IMR-90 (cell line): ENCODE data around the gene CYB5RL. TPM values are rescaled to one million over a fixed set of nuclear protein-coding genes. Genes with fewer than 3 reads are reported as not detected.

Experiments
- ATAC-seq: fragments of 200-7000 bp; cut with Tn5 transposase; 2 replicates; pipeline ENCODE4 v1.9.1; 2020; ENCODE audit warnings: low read depth, mild to moderate bottlenecking, moderate library complexity
- BruUV-seq: library from RNA; stranded (reverse); fragments of 400-500 nt; replicated peaks from 2 replicates; lab custom pipeline; 2021; lab: Mats Ljungman, UMichigan
- CTCF ChIA-PET: fragments of 300-600 bp; formaldehyde crosslinking; extraction: SDS; loops from one replicate; lab custom pipeline; 2021; ENCODE audit warnings: antibody characterized with exemption; lab: Yijun Ruan, JAX
- POLR2A ChIA-PET: fragments of 300-600 bp; sonication (Branson Sonifier 250); formaldehyde crosslinking; loops from one replicate; lab custom pipeline; 2022; ENCODE audit warnings: antibody characterized with exemption; ENCODE audit not compliant: unreplicated experiment; lab: Charles Lee
- DNase-seq: peaks from one replicate; pipeline ENCODE4 v3.0.0; 2013
- H2AFZ ChIP-seq: replicated peaks from 2 replicates; pipeline ENCODE3; 2013; ENCODE audit warnings: low read length, mild to moderate bottlenecking; ENCODE audit not compliant: poor library complexity
- H2AK5ac ChIP-seq: 2 replicates; pipeline ENCODE4 v1.6.1; 2013; ENCODE audit warnings: low read depth, low read length, inconsistent platforms
- H2AK9ac ChIP-seq: replicated peaks from 2 replicates; pipeline ENCODE3; 2013; ENCODE audit warnings: mild to moderate bottlenecking, low read depth, low read length, moderate library complexity; ENCODE audit not compliant: poor library complexity
- H2BK120ac ChIP-seq: 2 replicates; pipeline ENCODE4 v1.6.1; 2013; ENCODE audit warnings: low read depth, low read length, inconsistent platforms
- H2BK15ac ChIP-seq: 3 replicates; pipeline ENCODE4 v1.6.1; 2013; ENCODE audit warnings: low read depth, low read length, inconsistent platforms
- H2BK20ac ChIP-seq: 2 replicates; pipeline ENCODE4 v1.6.1; 2013; ENCODE audit warnings: low read depth, mild to moderate bottlenecking, inconsistent platforms, low read length, moderate library complexity
- H2BK5ac ChIP-seq: 2 replicates; pipeline ENCODE4 v1.6.1; 2013; ENCODE audit warnings: mild to moderate bottlenecking, low read depth, low read length, inconsistent platforms; ENCODE audit not compliant: poor library complexity, severe bottlenecking
- H3K14ac ChIP-seq: replicated peaks from 2 replicates; pipeline ENCODE4 v1.6.1; 2013; ENCODE audit warnings: low read depth, low read length, inconsistent platforms
- H3K18ac ChIP-seq: 2 replicates; pipeline ENCODE4 v1.6.1; 2013; ENCODE audit warnings: low read depth, low read length, control low read depth
- H3K23ac ChIP-seq: 2 replicates; pipeline ENCODE4 v1.6.1; 2013; ENCODE audit warnings: low read depth, low read length, inconsistent platforms
- H3K27ac ChIP-seq: 2 replicates; pipeline ENCODE4 v1.5.1; 2013; ENCODE audit warnings: mild to moderate bottlenecking, control low read depth, low read length; ENCODE audit not compliant: insufficient read depth
- H3K27me3 ChIP-seq: 2 replicates; pipeline ENCODE4 v1.6.1; 2013; ENCODE audit warnings: low read length; ENCODE audit not compliant: control insufficient read depth, insufficient read depth
- H3K36me3 ChIP-seq: 2 replicates; pipeline ENCODE4 v1.6.1; 2013; ENCODE audit warnings: low read length, mixed read lengths; ENCODE audit not compliant: control insufficient read depth, insufficient read depth
- H3K4ac ChIP-seq: 2 replicates; pipeline ENCODE4 v1.6.1; 2013; ENCODE audit warnings: low read depth, low read length, inconsistent platforms
- H3K4me1 ChIP-seq: 2 replicates; pipeline ENCODE4 v1.6.1; 2013; ENCODE audit warnings: low read length, mixed read lengths; ENCODE audit not compliant: control insufficient read depth, insufficient read depth
- H3K4me2 ChIP-seq: 2 replicates; pipeline ENCODE4 v1.6.1; 2013; ENCODE audit warnings: low read depth, mild to moderate bottlenecking, control low read depth, low read length, moderate library complexity
- H3K4me3 ChIP-seq: 2 replicates; pipeline ENCODE4 v1.5.1; 2013; ENCODE audit warnings: low read depth, mild to moderate bottlenecking, control low read depth, low read length, moderate library complexity; ENCODE audit not compliant: insufficient read depth
- H3K56ac ChIP-seq: 2 replicates; pipeline ENCODE4 v1.6.1; 2013; ENCODE audit warnings: low read length, inconsistent platforms; ENCODE audit not compliant: insufficient read depth; ENCODE audit errors: extremely low read depth
- H3K79me1 ChIP-seq, 2 experiments: 2 replicates each; pipeline ENCODE4 v1.6.1; 2013; ENCODE audit warnings: low read length in 2 of 2, inconsistent platforms in 1 of 2, low read depth in 1 of 2
- H3K9ac ChIP-seq: 2 replicates; pipeline ENCODE4 v1.6.1; 2013; ENCODE audit warnings: low read depth, low read length, control low read depth
- H3K9me1 ChIP-seq: 2 replicates; pipeline ENCODE4 v1.6.1; 2013; ENCODE audit warnings: low read length, inconsistent platforms; ENCODE audit not compliant: insufficient read depth
- H3K9me3 ChIP-seq: 2 replicates; pipeline ENCODE4 v1.6.1; 2013; ENCODE audit warnings: low read length; ENCODE audit not compliant: control insufficient read depth, insufficient read depth
- H4K20me1 ChIP-seq: 2 replicates; pipeline ENCODE4 v1.6.1; 2013; ENCODE audit warnings: low read length, inconsistent platforms; ENCODE audit not compliant: insufficient read depth
- H4K5ac ChIP-seq: 2 replicates; pipeline ENCODE4 v1.6.1; 2013; ENCODE audit warnings: mild to moderate bottlenecking, low read depth, low read length, control low read depth
- H4K8ac ChIP-seq, 2 experiments: 2 replicates each; pipeline ENCODE4 v1.6.1; 2013; ENCODE audit warnings: low read depth in 2 of 2, low read length in 2 of 2, control low read depth in 1 of 2, inconsistent platforms in 1 of 2
- H4K91ac ChIP-seq: 2 replicates; pipeline ENCODE4 v1.6.1; 2013; ENCODE audit warnings: low read depth, low read length, inconsistent platforms; ENCODE audit not compliant: insufficient read depth
- CEBPB ChIP-seq: IDR thresholded peaks from 2 replicates; pipeline ENCODE4 v1.6.1; 2012; ENCODE audit warnings: low read depth, low read length, improper control_type of control experiment
- CHD1 ChIP-seq: IDR thresholded peaks from 2 replicates; pipeline ENCODE4 v1.6.1; 2012; ENCODE audit warnings: low read depth, low read length, improper control_type of control experiment
- FOS ChIP-seq: fragments of 150-350 bp; IDR thresholded peaks from 2 replicates; pipeline ENCODE4 v1.6.1; 2016; ENCODE audit warnings: low read depth, low read length
- MXI1 ChIP-seq: IDR thresholded peaks from 2 replicates; pipeline ENCODE4 v1.6.1; 2012; ENCODE audit warnings: low read depth, mild to moderate bottlenecking, low read length, moderate library complexity, borderline replicate concordance
- NFE2L2 ChIP-seq: fragments of 150-350 bp; IDR thresholded peaks from 2 replicates; pipeline ENCODE4 v1.6.1; 2016; ENCODE audit warnings: low read depth, mild to moderate bottlenecking, low read length
- POLR2A ChIP-seq: IDR thresholded peaks from 2 replicates; pipeline ENCODE4 v1.6.1; 2012; ENCODE audit warnings: mild to moderate bottlenecking, low read depth, low read length
- RCOR1 ChIP-seq: IDR thresholded peaks from 2 replicates; pipeline ENCODE4 v1.6.1; 2012; ENCODE audit warnings: mild to moderate bottlenecking, low read length, improper control_type of control experiment; ENCODE audit not compliant: insufficient replicate concordance
- RFX5 ChIP-seq: IDR thresholded peaks from 2 replicates; pipeline ENCODE4 v1.8.0; 2012; ENCODE audit warnings: low read depth, mild to moderate bottlenecking, low read length, moderate library complexity
- SMC3 ChIP-seq: fragments of 150-350 bp; IDR thresholded peaks from 2 replicates; pipeline ENCODE4 v1.6.1; 2016; ENCODE audit warnings: low read depth, mild to moderate bottlenecking, antibody characterized with exemption, low read length, moderate library complexity
- WGBS, 2 experiments: methylation state at CpG; one replicate each; pipeline versions ENCODE4 v1.1.5 to v1.1.7; 2013; ENCODE audit warnings: missing lambda C conversion rate in 2 of 2; ENCODE audit not compliant: insufficient read length in 1 of 2; ENCODE audit errors: extremely low coverage in 2 of 2; 5-methylcytosine and 5-hydroxymethylcytosine counted together
- dilution Hi-C: fragments of 300-500 bp; cut with HindIII; formaldehyde crosslinking; loops from one replicate; pipeline ENCODE4 v1.14.3; 2018; ENCODE audit warnings: low sequenced_read_pairs; ENCODE audit not compliant: unreplicated experiment
- in situ Hi-C: fragments of 300-500 bp; cut with MboI; formaldehyde crosslinking; loops from 3 replicates; pipeline ENCODE4 v1.14.3; 2019; ENCODE audit warnings: low sequenced_read_pairs, inconsistent platforms, mixed read lengths
- intact Hi-C: fragments of 100-400 bp; cut with micrococcal nuclease; formaldehyde crosslinking; loops from 2 replicates; pipeline ENCODE4 v1.10.0; 2022
- polyA plus RNA-seq, 3 experiments: library from polyadenylated mRNA; depleted of rRNA; stranded (reverse); fragments of >200 nt; gene quantifications; 2 replicates each; pipeline ENCODE4 v1.2.3, GENCODE V29; 2012; ENCODE audit warnings: low replicate concordance in 1 of 3
- total RNA-seq: library from RNA; depleted of rRNA; stranded (reverse); fragments of >200 nt; gene quantifications from 2 replicates; pipeline ENCODE4 v1.2.3, GENCODE V29; 2012
- TF ChIP-seq, protein P1 (sequence below): conservative IDR thresholded peaks from 2 replicates; pipeline ENCODE4 v1.5.1; 2012; ENCODE audit warnings: mild to moderate bottlenecking, low read depth, low read length, improper control_type of control experiment
- TF ChIP-seq, protein P2 (sequence below): fragments of 150-350 bp; IDR thresholded peaks from 2 replicates; pipeline ENCODE4 v1.6.1; 2017; ENCODE audit warnings: mild to moderate bottlenecking, antibody characterized with exemption, low read length, low read depth
- TF ChIP-seq, protein P3 (sequence below): fragments of 150-350 bp; IDR thresholded peaks from 2 replicates; pipeline ENCODE4 v1.6.1; 2016; ENCODE audit warnings: low read depth, mild to moderate bottlenecking, low read length, moderate library complexity, borderline replicate concordance

Gene CYB5RL
- total and polyA plus RNA-seq, 2 of the 4 experiments (the other 2 are of a cell fraction), result 3.8 to 4.3 TPM

DNA sequence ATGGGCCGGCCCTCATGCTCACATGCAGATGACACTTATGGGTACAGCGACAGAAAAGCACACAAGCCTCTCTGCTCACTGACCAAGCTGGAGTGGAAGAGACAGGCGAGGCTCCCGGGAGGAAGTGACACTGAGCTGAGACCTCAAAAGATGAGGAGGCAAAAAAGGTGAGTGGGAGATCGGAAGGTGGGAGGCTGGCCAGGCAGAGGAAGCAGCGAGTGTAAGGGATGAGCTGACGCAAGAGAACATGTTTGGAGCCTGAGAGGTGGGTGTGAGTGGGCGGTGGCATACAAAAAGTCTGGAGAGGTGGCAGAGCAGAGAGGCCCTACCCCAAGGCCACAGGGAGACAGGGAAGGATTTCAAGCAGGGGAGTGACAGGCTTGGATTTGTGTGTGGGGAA, 28.8 kb downstream of the CYB5RL start:
- H3K9me1 ChIP-seq, result peaks cover 3% of the 10 kb centered on the region; the same call in 1 of the 2 replicates
- no peak overlapping the region for H2BK15ac ChIP-seq
- H3K23ac ChIP-seq, result no peak overlapping the region
- CTCF ChIA-PET, result no interaction called here
- H2BK5ac ChIP-seq, result no peak overlapping the region
- H2AFZ ChIP-seq, result no peak overlapping the region
- H3K79me1 ChIP-seq, result no peaks in the 10 kb centered on the region
- no peaks in the 10 kb centered on the region for H3K9me3 ChIP-seq
- DNase-seq (no peak), ATAC-seq (no peak)
- H3K14ac ChIP-seq, result no peak overlapping the region
- H3K4me1 ChIP-seq, result peaks cover 4% of the 10 kb centered on the region
- H4K20me1 ChIP-seq, result no peaks in the 10 kb centered on the region
- H3K9ac ChIP-seq, result no peak overlapping the region
- H4K5ac ChIP-seq, result no peak overlapping the region
- H3K27ac ChIP-seq, result no peak overlapping the region
- no peaks in the 10 kb centered on the region for H3K27me3 ChIP-seq
- TF ChIP-seq CEBPB (no peak), CHD1 (no peak), SMC3 (no peak), RCOR1 (no peak), POLR2A (no peak), RFX5 (no peak), FOS (no peak), MXI1 (no peak), NFE2L2 (no peak)
- TF ChIP-seq, protein P1, sequence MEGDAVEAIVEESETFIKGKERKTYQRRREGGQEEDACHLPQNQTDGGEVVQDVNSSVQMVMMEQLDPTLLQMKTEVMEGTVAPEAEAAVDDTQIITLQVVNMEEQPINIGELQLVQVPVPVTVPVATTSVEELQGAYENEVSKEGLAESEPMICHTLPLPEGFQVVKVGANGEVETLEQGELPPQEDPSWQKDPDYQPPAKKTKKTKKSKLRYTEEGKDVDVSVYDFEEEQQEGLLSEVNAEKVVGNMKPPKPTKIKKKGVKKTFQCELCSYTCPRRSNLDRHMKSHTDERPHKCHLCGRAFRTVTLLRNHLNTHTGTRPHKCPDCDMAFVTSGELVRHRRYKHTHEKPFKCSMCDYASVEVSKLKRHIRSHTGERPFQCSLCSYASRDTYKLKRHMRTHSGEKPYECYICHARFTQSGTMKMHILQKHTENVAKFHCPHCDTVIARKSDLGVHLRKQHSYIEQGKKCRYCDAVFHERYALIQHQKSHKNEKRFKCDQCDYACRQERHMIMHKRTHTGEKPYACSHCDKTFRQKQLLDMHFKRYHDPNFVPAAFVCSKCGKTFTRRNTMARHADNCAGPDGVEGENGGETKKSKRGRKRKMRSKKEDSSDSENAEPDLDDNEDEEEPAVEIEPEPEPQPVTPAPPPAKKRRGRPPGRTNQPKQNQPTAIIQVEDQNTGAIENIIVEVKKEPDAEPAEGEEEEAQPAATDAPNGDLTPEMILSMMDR, result no peak
- TF ChIP-seq, protein P2, sequence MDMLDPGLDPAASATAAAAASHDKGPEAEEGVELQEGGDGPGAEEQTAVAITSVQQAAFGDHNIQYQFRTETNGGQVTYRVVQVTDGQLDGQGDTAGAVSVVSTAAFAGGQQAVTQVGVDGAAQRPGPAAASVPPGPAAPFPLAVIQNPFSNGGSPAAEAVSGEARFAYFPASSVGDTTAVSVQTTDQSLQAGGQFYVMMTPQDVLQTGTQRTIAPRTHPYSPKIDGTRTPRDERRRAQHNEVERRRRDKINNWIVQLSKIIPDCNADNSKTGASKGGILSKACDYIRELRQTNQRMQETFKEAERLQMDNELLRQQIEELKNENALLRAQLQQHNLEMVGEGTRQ, result no peak
- TF ChIP-seq, protein P3, sequence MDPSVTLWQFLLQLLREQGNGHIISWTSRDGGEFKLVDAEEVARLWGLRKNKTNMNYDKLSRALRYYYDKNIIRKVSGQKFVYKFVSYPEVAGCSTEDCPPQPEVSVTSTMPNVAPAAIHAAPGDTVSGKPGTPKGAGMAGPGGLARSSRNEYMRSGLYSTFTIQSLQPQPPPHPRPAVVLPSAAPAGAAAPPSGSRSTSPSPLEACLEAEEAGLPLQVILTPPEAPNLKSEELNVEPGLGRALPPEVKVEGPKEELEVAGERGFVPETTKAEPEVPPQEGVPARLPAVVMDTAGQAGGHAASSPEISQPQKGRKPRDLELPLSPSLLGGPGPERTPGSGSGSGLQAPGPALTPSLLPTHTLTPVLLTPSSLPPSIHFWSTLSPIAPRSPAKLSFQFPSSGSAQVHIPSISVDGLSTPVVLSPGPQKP, result no peak
- intact Hi-C loops, result no loop called here
- no peak overlapping the region for H2BK20ac ChIP-seq
- H4K8ac ChIP-seq, result no peak overlapping the region
- no peak overlapping the region for H3K4ac ChIP-seq
- POLR2A ChIA-PET, result no interaction called here
- in situ Hi-C loops, result no loop called here
- H4K91ac ChIP-seq, result no peak overlapping the region
- no peak overlapping the region for H2AK5ac ChIP-seq
- H3K18ac ChIP-seq, result no peak overlapping the region
- 65% methylated on average over 2 of the region's 8 CpGs; no CpG with 5 or more reads in 1 of the 2 experiments for WGBS, 2 experiments
- BruUV-seq, result no TSS peak
- no peak overlapping the region for H2BK120ac ChIP-seq
- no peak overlapping the region for H2AK9ac ChIP-seq
- H3K56ac ChIP-seq, result no peak overlapping the region
- H3K4me2 ChIP-seq, result no peak overlapping the region
- peaks cover 2% of the 10 kb centered on the region; the same call in 1 of the 2 replicates for H3K36me3 ChIP-seq
- dilution Hi-C loops, result no loop called here
- no peak overlapping the region for H3K4me3 ChIP-seq
